ENCODE measurements around the gene OLIG1.

- TF ChIP-seq CTCF (IDR thresholded peaks at IDR 0.05) (no peak), EZH2 (IDR thresholded peaks at IDR 0.05; ENCODE audit: borderline replicate concordance, insufficient read depth, low read depth, low read length, poor library complexity, severe bottlenecking) (no peak)
Measured at GRCh38 chr21:33075596-33076195, 5.8 kb downstream of the OLIG1 start.

All from B cell (primary cell).